Right ventricle myocardium inferior (tissue), 1 donor: ENCODE data around the gene HDHD5. TPM values are rescaled to one million over a fixed set of nuclear protein-coding genes. Genes with fewer than 3 reads are reported as not detected.

Experiments
- ATAC-seq: fragments of 200-7000 bp; cut with Tn5 transposase; one replicate; pipeline ENCODE4 v1.9.1; 2020; ENCODE audit warnings: mild to moderate bottlenecking, moderate library complexity
- DNase-seq: peaks from one replicate; pipeline ENCODE4 v3.0.0; 2021; ENCODE audit errors: missing footprints
- intact Hi-C: fragments of 100-400 bp; cut with DNase I; formaldehyde crosslinking; loops from one replicate; pipeline ENCODE4 v1.11.0; 2022
- total RNA-seq: library from RNA; stranded (reverse); fragmentation: NEBNext Ultra II Directional; extraction: Animal tissue kit (Norgen Biotek cat#: 25700); gene quantifications from one replicate; pipeline ENCODE4 v1.2.1, GENCODE V29; 2021
- donor health status: DM: no; HTN: yes; CAD: no; lungs with severe emphysema.

The HDHD5 gene
- total RNA-seq, 1 donor from 2014 or later: 58.9 TPM

DNA sequence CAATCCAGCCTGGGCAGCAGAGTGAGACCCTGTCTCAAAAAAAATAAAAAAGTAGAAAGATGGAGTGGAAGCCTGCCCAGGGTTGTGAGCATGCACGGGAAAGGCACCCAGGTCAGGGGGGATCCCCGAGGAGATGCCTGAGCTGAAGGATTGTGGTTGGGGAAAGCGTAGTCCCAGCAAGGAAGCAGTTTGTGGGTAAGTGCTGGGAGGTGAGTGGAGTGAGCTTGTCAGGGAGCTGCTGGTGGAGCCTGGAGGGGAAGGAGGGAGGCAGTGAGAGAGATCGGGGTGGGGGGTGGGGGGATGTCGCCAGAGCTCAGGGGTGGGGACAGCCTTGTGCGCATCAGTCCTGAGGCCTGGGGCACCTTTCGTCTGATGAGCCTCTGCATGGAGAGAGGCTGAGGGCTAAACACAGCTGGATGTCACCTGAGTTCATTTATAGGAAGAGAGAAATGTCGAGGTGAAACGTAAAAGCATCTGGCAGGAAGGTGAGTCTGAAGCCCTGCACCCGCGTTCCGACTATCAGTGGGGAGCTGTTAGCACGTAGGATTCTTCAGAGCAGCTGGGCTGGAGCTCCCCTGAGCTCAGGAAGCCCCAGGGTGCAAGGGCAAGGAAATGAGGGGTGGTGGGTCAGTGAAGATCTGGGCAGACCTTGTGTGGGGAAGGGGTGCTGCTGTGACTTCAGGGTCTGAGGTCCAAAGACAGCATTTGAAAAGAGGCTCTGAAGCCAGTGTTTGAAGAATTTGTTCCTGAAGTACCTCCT, 48.1 kb downstream of the HDHD5 start:
- DNase-seq (no peak), ATAC-seq (no peak)
- intact Hi-C loops: no loop called here

DNA sequence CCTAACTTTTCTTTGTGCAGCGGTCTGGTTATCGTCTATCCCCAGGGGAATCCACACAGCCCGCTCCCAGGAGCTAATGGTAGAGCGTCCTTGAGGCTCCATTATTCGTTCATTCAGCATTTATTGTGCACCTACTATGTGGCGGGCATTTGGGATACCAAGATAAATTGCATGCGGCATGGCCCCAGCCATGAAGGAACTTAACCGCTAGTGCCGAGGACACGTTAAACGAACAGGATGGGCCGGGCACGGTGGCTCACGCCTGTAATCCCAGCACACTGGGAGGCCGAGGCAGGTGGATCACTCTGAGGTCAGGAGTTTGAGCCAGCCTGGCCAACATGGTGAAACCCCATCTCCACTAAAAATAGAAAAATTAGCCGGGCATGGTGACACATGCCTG, 49.1 kb downstream of the HDHD5 start:
- DNase-seq (no peak), ATAC-seq (no peak)
- intact Hi-C loops: no loop called here

DNA sequence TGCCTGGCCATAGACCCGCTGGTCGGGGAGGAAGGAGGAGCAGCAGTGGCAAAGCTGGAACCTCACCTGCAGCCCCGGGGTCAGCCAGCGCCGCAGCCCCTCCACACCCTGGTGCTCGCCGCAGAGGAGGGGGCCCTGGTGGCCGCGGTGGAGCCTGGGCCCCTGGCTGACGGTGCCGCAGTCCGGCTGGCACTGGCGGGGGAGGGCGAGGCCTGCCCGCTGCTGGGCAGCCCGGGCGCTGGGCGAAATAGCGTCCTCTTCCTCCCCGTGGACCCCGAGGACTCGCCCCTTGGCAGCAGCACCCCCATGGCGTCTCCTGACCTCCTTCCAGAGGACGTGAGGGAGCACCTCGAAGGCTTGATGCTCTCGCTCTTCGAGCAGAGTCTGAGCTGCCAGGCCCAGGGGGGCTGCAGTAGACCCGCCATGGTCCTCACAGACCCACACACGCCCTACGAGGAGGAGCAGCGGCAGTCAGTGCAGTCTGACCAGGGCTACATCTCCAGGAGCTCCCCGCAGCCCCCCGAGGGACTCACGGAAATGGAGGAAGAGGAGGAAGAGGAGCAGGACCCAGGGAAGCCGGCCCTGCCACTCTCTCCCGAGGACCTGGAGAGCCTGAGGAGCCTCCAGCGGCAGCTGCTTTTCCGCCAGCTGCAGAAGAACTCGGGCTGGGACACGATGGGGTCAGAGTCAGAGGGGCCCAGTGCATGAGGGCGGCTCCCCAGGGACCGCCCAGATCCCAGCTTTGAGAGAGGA, 49.8 kb downstream of the HDHD5 start:
- intact Hi-C loops: no loop called here
- DNase-seq (peak; percentile 64), ATAC-seq (no peak)

DNA sequence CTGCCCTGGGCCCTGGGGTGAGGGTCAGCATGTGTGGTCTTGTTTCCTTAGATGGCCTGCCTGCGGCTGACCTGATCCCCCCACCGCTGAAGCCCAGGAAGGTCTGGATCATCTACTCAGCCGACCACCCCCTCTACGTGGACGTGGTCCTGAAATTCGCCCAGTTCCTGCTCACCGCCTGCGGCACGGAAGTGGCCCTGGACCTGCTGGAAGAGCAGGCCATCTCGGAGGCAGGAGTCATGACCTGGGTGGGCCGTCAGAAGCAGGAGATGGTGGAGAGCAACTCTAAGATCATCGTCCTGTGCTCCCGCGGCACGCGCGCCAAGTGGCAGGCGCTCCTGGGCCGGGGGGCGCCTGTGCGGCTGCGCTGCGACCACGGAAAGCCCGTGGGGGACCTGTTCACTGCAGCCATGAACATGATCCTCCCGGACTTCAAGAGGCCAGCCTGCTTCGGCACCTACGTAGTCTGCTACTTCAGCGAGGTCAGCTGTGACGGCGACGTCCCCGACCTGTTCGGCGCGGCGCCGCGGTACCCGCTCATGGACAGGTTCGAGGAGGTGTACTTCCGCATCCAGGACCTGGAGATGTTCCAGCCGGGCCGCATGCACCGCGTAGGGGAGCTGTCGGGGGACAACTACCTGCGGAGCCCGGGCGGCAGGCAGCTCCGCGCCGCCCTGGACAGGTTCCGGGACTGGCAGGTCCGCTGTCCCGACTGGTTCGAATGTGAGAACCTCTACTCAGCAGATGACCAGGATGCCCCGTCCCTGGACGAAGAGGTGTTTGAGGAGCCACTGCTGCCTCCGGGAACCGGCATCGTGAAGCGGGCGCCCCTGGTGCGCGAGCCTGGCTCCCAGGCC, 50.6 kb downstream of the HDHD5 start:
- intact Hi-C loops: no loop called here
- DNase-seq (no peak), ATAC-seq (no peak)

DNA sequence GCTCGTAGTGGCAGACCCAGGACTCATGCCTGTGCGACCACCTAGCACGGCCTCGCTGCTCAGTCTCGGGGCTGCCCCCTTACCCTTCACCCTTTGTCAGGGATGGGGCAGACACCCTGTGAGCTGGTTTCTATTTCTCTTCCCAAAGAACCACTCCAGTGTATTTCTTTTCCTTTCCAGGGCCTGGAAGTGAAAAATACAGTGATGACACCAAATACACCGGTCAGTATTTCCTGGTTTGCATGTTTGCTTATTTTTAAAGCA, 51.6 kb downstream of the HDHD5 start:
- intact Hi-C loops: no loop called here
- no peak for ATAC-seq
- no peak for DNase-seq

DNA sequence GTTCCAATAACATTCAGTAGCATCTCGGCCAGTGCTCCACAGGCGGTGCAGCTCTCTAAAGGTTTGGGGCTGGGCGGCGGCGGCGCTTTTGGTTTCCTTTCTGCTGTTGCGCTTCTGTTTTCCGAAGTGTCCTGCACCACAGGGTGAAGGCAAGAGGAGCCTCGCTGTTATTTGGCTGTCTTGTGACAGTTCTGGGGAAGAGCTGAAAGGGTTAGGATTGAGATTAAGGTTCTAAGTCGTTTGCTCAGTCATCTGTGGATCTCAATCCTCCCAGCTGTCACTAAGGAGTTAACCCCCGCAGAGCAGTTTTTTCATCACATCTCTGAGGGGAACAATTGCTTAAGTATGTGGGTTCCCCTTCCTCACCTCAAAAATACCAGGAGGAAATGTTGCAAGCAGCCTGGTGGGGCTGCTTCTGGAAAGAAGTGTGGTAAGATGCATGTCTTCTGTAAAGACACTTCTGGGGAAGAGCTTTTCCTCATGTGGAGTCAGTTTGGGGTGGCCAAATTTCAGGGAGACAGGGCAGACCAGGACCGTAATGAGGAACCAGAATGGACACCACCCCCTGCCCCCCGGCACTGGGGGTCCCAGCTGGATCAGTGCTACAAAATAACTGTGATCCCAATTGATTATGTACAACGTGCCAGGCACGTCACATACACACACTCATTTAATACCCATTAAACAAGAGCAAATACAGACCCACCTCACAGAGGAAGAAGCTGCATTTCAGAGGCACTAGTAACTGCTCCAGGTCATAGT, 52.1 kb downstream of the HDHD5 start:
- intact Hi-C loops: no loop called here
- ATAC-seq (peak; percentile 58), DNase-seq (no peak)

DNA sequence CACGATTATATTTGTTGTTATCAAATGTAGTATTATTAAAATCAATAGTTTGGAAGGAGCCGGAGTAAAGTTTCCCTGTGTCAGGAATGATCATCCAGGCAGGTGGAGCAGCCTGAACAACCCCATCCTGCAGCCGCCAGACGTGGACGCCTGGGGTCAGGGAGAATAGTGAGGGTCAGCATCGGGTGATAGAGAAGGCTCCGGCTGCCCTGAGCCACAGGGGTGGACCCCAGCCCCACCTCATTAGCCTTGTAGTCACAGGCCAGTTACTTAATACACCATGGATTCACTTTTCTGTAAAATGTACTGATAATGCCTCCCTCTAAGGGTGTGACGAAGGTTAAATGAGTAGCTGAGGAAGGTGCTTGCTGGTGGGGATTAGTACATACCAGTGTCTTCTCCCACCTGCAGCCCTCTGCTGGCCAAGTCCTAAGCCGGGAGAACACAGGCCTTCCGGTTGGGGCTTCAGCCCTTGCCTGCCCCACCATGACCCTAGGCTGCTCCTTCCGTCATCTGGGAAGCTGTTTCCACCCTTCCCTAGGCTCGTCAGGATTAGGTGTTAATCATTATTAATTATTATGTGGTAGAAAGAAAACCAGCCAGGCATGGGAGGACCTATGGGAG, 52.8 kb downstream of the HDHD5 start:
- intact Hi-C loops: no loop called here
- no peak for DNase-seq
- ATAC-seq: peak; percentile 45

DNA sequence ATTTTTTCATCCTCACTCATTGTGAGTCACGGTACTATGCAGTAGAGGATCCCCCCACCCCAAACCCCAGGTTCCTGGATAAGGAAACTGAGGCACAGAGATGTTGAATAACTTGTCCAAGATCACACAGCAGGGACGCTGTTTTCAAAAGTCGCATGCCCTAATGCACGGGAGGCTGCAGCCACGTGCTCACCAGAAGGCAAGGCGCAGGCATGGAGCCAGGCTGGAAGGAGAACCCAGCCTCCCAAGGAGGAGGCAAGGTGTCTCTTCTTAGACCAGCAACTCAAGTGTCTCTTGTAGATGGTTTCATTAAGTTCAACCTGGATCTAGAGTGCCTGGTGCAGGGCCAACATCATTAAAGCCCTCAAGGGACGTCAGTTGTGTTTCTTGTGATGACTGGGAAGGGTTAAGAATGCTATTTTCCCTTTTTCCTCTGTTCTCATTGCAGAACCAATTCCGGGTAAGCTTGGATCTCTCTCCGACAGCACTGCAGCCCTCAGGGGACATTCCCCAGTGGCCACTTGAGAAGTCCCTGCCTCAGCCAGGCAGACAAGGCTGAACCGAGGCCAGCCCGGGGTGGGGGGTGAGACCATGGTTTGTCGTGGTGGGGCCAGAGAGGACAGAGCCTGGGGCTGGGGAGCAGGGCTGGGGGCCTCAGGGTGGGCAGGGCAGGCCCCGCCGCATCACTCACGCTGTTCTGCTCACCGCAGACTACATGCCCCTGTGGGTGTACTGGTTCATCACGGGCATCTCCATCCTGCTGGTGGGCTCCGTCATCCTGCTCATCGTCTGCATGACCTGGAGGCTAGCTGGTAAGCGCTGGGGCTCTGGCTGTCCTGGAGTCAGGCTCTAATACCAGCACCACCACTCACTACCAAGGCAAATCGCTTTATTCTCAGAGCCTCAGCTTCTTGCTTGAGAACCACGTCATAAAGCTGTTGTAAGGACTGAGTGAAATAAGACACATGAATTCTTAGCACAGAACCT, 53.6 kb downstream of the HDHD5 start:
- ATAC-seq (no peak), DNase-seq (no peak)
- intact Hi-C loops: no loop called here

DNA sequence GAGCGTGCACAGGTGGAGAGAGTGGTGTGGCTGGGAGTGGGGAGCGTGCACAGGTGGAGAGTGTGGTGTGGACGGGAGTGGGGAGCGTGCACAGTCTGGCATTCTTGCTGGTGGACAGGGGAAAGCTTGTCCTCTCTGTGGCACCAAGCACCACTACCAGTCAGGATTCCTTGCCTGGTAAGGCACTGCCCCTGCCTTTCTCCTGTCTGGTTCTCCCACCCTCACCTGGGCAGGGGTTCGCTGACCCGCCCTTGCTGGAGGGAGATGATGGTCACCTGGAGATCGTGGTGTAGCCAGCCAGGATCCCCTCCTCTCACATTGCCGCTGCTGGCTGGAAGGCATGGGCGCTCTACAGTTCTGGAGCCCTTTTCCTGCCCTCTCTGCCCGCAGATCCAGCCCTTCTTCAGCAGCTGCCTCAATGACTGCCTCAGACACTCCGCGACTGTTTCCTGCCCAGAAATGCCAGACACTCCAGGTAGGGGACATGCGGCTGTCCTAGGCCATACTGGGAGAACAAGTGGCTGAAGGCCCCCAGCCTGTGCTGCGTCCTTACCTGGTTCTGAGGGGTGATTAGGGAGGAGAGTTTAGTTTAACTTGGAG, 54.6 kb downstream of the HDHD5 start:
- ATAC-seq (no peak), DNase-seq (no peak)
- intact Hi-C loops: no loop called here

DNA sequence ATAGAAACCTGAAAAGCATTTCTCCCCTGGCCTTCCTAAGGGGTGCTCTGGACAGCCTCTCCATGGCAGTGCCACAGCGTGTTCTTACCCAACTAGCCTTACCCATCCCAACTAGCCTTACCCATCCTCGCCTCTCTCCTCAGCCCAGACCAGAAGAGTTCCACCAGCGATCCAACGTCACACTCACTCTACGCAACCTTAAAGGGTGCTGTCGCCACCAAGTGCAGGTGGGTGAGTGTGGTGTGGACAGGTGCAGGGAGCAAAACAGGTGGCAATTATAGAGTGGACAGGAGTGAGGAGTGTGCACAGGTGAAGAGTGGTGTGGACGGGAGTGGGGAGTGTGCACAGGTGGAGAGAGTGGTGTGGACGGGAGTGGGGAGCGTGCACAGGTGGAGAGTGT, 55.7 kb downstream of the HDHD5 start:
- intact Hi-C loops: no loop called here
- no peak for ATAC-seq
- DNase-seq: no peak

DNA sequence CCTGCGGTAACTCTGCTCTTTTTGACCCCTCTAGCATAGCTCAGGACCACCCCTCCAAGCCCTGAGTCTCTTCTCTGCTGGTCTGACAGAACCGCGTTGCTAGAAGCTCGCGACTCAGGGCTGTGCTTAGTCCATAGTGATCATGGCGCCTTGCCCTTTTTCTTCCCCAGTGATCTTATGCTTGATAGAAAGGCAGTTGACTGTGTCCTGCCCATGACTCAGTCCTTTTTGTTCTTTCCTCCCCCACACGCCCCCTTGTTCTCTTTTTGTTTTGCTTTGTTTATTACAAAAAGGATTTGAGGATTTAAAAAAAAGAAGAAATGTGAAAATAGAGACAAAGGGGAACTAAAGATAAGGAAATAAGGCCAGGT, 56.8 kb downstream of the HDHD5 start:
- DNase-seq (no peak), ATAC-seq (no peak)
- intact Hi-C loops: no loop called here

DNA sequence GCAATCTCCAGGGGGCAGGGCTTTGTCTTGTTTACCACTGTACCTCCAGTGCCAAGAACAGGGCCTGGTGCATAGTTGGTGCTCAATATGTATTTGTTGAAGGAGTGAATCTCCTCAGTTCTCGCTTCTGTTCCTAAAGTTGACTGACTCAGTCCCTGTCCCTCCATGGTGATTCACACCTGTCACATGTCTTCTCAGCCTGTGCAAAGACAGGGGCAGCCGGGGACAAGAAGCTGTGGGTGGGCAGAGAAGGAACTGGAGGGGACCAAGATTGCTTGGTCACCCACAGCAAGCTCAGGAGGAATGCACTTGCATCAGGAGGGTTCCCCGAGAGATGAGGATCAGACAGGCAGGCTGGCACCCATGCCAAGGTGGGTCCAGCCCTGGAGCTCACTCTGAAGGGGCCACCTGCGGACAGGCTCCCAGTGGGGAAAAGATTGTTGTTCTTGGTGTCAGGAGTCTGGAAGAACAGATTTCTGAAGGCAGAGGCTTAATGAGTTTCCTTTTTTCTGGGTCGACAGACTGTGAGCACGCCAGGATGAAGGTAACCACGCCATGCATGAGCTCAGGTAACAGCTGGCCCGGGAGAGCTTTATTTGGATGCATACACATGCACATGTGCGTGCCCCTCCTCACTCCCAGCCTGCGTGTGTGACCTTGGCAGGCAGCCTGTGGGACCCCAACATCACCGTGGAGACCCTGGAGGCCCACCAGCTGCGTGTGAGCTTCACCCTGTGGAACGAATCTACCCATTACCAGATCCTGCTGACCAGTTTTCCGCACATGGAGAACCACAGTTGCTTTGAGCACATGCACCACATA, 57.4 kb downstream of the HDHD5 start:
- DNase-seq (no peak), ATAC-seq (no peak)
- intact Hi-C loops: no loop called here

DNA sequence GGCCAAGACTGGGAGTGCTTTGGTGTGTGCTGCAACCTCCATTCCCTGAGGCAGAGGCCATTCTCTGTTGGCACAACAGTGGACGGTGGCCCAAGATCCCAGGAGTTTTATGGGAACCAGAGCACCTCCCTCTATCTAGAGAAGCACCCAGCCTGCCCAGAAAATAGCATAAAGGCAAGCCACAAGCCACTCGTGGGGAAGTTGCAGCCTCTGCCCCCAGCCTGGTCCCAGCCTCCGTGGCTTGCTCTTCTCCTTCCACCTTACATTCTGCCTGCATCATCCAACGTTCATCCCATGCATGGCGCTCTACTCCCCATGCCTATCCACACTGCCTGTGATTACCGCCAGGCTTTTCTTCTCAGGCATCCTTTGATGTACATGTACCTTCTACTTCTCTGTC, 58.5 kb downstream of the HDHD5 start:
- intact Hi-C loops: no loop called here
- DNase-seq (no peak), ATAC-seq (no peak)

DNA sequence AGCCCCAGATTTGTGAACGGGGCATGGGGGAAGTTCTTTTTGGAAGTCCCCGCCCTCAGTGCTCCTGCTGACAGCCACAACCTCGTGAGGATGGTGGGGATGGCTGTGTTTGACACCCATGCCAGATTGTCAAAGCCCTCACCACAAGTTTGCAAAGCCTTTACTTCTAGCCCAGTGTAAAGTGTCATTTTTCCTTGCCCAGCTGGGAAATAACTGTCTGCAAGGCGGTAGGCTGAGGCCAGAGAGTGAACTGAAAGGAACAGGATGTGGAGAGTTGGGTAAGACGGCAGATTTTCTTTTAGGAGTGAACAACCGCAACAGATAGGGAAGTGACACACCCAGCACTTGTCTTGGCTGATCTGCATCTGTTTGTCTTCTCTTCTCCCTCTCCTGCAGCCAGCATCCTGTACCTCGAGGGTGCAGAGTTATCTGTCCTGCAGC, 60.7 kb downstream of the HDHD5 start:
- intact Hi-C loops: no loop called here
- ATAC-seq (peak; percentile 73), DNase-seq (no peak)

DNA sequence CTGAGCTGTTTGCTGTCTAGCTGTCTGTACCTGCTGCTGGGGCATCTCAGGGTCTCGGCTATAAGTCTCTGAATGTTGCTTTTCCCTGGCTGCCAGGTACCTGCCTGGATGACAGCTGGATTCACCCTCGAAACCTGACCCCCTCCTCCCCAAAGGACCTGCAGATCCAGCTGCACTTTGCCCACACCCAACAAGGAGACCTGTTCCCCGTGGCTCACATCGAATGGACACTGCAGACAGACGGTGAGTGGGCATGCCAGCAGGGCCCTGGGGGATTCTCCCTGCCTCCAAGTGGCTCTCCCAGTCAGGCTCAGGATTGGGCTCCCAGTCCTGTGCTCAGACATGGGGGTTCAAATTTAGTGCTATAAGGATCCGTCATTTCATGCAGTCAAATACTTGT, 61.4 kb downstream of the HDHD5 start:
- DNase-seq (no peak), ATAC-seq (no peak)
- intact Hi-C loops: no loop called here

DNA sequence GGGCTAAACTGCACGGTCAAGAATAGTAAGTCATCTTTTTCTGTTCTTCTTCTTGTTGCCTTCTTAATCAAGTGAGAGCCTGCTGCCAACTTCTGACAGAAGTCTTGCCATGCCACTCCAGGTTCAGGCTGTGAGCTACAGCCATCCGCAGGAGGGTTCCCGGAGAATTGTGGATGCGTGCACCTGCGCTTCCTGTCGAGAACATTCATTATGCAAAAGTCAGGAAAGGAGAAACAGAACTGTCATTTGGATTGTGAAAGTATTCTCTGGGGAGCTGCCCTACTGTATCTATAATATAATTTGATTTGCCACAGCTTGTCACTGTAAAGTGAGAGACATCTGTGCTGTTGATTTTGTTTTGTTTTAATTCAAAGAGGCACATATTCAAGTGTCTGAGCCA, 62.0 kb downstream of the HDHD5 start:
- intact Hi-C loops: no loop called here
- DNase-seq: no peak
- ATAC-seq: no peak
